NK-92 treated with Interleukin-12 subunit alpha and Interleukin-12 subunit beta, amount 100 ng/mL, for 24 hours (cell line): ENCODE data around the gene ADARB1.

Experiments used
- DNase-seq: peaks from one replicate; lab custom pipeline; 2025; lab: John Stamatoyannopoulos, UW

Gene ADARB1

DNA sequence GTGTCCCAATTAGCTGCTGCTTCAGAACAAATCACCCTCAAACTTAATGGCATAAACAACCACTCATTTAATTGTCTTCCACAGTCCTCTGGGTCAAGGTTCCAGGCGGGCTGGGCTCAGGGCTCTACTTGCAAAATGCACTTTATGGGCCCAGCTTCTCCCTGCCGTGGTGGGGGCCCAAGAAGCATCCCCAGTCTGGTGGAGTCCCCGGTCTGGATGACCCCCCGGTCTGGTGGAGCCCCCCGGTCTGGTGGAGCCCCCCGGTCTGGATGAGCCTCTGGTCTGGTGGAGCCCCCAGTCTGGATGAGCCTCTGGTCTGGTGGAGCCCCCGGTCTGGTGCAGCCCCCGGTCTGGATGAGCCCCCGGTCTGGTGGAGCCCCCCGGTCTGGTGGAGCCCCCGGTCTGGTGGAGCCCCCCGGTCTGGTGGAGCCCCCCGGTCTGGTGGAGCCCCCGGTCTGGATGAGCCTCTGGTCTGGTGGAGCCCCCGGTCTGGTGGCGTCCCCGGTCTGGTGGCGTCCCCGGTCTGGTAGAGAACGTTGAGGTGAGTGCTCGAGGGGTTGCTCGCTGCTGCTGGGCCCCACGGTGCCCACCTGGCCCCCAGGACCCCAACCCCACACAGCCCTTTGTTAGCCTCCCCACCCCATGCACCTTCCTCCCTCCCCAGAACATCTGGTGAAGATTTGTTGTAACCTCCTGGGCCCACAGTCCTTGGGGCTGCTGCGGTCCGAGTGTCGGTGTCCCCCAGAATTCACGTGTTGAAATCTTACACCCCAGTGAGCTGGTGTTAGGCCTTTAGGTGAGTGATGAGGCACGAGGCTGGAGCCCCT lies 179.5 kb downstream of the ADARB1 start:
- no peak for DNase-seq

DNA sequence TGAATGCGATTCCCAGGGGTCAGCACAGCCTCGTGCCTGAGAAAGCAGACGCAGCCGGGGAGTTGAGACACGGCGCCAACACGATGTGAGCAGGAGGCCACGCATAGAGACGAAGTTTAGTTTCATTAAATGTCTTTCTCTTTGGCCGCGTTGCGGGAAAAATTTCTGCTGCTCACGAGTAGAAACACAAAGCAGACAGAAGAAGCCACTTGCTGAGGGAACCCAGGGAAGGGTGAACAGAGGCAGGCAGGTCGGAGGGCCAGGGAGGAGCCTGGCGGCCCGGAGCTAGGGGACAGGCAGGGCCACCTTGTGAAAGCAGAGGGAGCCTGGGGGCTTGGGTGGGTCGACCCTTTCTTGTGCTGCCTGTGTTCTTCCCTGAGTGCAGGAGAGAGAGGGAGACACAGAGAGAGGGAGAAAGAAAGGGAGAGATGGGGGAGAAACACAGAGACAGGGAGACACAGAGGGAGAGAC lies 180.1 kb downstream of the ADARB1 start:
- no peak for DNase-seq

DNA sequence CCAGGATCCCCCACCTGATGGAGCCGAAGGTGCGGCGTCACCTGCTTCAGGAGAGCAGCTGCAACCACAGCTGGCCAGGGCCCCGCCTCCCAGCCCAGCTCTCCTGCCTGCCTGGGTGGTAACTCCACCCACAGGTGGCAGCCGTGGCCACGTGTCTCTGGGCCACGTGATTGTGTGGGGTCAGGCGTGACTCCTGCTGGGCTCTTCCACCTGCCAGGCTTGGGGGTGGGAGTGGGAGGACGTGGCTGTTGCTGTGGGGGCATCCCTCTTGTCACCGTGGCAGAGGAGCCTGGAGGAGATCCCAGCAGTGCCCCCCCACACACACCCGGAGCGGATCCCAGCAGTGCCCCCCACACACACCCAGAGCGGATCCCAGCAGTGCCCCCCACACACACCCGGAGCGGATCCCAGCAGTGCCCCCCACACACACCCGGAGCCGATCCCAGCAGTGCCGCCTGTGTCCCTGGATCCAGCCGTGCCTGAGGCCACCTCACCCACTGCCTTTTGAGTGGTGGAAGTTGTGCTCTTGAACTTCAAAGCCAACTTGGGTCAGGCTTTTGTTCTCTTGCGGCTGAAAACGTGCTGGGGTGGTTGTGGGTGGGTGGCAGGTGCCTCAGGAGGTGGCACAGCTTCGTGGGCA lies 181.1 kb downstream of the ADARB1 start:
- no peak for DNase-seq

DNA sequence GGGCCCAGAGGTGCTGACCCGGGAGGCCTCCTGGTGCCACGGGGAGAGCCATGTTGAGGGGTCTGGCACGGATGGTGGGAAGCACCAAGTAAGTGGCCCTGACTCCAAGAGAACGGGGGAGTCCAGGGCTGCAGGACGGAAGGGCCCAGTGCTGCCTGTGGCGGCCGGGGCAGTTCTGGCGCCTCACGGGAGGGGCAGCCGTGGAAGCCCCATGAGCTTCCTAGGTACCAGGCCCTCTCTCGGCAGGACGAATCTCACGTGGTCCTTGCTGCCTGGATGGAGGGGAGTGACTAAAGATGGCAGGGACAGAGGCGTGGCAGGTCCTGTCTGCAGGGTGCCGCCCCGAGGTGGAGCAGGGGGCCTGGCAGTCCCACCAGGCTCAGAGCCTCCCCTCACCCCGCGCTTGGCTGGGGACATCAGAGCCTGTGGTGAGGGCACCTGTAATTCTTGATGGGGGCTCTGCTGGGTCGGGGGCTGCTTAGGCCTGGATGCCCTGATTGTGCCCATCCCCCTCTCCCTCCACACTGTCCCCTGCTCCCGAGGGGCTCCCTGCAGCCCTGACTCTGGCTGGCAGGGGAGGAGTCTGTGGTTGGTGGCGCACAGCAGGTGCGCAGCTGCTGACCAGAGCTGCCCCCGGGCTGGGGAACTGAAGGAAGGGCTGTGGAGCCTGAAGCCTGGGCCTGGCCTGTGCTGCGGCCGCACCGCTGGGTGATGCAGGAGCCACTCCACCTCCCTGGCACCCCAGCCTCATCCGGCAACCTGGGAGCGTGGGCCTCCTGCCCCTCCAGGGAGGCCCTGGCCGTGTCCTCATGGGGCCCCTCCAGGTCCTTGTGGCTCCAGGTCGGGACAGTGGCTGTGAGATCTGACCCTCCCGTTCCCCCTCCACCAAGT lies 181.9 kb downstream of the ADARB1 start:
- no peak for DNase-seq

DNA sequence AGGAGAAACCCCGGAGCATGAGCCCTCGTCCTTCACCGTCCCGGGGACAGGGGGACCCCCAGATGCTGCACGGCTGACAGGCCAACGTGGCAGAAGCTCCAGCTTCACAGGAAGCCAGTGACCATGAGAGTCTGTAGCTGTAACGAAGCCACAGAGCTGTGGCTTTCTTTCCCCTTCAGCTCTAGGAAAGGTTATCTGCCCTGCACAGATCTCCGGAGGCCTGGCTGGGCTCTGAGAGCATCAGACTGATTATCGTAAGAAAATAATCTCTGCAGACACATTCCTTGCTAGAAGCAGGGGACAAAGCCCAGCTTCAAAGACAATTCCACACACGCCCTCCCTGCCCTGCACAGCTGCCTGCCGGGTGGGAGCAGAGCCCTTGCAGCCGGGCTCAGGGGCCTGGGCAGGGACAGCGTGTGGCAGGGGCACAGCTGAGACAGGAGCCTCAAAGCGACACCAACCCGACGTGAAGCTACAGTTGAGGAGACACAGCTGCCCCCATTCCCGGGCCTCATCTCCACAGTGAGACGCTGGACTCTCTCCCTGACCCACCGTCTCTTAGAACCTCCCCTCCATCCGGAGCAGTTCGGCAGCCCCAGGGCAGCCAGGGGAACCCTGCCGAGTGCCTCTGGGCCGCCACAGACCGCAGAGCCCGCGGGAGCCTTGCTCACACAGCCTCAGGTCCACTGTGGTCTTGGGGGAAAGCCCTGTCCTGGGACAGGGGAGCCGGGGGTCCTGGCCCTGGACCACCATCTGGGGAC lies 182.7 kb downstream of the ADARB1 start:
- DNase-seq, result no peak

DNA sequence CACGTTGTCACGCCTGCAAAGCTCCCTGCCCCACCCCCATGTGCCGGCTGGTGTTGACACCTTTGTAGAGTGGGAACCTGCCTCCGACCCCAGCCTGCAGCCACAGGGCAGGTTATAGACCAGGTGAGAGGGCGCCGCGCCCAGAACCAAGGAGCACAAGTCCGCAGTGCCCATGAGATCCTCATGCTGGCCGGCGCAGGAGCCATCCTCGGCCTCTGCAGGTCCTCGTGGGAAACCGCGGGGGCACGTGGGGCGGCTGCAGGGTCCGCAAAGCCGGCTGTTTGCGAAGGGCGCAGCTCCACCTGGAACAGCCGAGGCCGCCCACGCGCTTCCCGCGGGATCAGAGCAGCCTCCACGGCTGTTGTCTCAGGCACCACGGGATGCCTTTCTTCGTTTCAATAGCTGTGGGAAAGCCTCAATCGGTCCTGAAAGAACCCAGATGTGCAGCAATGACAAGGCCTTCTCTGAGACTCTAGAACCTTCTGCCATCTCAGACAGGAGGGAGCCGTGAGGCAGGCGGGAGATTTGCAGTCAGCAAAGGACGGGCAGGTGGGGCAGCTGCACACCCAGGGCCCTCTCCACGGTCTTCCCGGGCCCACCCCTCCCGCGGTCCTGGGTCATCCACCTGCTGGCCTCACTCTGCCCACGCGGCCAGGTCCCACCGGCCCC lies 183.4 kb downstream of the ADARB1 start:
- DNase-seq, result no peak

DNA sequence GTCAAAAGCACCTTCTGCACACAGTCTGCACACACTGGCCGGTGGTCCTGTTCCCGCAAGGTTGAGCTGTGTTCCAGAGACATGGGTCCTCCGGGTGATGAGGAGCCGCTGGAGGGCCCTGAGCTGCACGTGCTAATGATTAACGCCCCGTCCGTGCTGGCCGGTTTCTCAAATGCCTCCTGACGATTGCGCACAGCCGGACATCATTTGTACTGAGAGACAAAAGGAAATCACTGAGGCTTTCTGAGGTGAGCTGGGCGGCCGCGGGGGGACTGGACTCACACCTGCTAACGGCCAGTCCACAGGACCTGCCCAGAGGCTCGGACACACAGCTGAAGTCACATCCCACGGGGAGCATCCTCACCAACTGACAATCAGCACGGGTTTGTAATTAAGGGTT lies 184.1 kb downstream of the ADARB1 start:
- DNase-seq, result no peak

DNA sequence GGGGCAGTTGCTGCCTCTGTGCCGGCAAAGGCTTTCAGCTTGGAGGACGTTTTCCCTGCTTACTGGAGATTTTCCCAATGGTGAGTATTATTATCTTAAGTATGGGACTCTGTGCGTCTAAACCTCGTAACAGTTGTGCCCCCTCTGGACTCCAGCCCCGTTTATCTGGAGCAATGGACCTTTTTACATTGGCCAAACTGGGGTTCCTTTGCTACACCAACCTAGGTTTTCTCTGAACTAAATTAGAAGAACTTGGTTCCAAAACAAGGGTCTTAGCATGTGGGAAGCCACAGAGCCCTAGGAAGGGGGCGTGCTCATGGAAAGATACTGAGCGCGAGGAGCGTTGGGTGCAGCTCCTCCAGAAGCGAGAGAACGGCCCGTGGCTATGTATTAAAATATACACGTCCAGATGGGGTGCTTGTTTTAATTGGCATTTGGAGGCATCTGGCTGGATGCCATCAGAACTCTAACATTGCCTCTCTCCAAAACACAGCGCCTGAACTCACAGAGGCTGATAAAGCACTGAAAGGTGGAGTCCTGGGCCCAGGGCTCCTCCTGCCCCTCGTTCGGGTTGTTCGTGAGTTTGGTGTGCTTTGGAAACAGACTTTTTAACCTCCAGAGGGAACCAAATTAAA lies 184.9 kb downstream of the ADARB1 start:
- no peak for DNase-seq

DNA sequence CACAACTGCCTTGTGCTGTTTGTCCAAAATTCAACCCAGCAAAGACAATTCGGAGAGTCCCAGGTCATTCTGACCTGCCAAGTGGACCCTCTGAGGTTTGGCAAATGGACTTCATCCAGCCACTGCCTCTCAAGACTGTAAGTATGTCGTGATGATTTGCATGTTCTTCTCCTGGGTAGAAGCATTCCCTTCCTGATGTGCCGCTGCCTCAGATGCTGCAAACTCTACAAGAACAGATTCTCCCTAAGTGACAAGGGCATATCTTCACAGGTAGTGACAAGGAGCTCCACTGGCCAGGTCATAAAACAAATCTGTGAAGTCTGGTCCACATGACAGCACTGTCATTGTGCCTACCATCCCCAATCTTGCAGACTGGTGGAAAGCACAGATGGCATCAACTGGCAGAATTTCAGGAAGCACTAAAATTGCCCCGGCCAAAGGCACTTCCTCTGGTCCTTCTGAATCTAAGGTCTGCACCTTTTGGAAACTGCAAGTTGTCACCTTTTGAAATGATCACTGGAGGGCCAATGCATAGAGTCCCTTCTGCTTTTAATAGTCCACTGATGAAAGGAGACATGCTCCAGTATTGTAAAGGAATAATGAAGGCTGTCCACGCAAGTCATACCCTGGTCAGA lies 185.9 kb downstream of the ADARB1 start:
- no peak for DNase-seq

DNA sequence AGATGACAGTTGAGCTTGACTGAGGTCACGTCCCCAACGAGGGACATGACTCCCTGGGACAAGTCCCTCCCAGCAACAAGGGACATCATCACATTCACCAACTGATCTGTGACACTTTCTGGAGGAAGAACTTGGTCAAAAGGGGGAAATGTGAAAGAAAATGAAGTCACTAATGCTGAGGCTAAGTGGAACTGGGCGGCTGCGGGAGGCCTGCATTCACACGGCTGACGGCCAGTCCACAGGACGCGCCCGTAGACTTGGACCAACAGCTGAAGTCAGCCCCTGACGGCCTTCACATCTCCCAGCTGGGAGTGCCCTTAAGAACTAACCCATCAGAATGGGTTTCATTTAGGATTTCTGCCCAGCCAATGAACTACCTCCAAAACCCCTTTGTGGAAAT lies 186.7 kb downstream of the ADARB1 start:
- no peak for DNase-seq

DNA sequence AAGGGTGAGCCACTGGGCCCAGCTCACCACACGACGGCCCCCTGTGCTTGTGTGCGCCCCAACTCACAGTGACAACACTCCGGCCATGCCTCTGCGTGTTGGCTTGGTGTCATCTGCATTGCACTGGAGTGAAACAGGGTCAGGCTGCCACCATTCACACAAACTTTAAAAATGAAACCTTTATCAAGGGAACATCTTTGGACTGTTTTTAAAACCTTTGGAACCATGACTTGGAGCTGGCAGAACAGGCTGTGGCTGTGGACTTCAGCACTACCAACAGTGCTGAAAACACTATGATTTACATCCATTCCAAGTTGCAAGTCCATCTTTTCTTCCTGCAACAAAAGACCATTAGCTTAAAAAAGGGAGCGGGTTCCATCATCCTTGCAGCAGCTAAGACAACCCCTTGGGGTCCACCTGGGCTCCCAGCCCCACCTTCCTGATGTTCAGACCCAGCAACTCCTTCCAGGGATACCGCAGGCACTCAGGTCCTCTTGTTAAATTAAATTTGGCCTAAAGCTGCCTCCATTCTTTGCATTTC lies 187.7 kb downstream of the ADARB1 start:
- no peak for DNase-seq

DNA sequence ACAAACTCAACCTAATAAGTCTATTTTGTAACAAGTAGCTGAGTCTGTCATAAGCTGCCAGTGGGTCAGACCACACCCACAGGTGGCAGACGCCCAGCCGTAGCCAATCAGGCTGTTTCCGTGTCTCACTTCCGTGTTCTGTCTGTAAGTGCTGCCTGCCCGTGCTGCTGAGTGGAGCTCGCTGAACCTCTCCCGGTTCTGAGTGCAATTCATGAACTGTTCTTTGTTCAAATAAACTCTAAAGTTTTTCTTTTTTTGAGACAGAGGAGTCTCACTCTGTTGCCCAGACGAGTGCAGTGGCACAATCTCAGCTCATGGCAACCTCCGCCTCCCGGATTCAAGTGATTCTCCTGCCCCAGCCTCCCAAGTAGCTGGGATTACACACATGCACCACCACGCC lies 188.2 kb downstream of the ADARB1 start:
- DNase-seq, result no peak

DNA sequence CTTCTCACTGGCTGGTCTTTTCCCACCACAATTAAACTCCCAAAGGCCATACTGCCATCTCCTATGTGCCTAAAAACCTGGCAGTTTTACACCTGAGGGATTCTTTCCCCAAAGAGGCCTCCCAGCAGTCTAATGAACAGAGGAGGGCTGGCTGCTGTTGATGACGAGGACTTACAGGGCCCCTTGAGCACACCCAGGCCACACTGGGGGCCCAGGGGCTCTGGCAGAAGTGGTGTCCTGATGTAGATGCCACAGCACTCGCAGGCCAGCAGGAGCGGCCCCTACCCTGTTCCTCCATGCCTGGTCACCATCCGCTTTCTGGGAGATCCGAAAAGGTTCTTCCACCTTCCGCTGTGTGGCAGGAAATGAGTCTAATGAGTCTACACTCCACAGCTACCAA lies 189.2 kb downstream of the ADARB1 start:
- DNase-seq, result no peak

DNA sequence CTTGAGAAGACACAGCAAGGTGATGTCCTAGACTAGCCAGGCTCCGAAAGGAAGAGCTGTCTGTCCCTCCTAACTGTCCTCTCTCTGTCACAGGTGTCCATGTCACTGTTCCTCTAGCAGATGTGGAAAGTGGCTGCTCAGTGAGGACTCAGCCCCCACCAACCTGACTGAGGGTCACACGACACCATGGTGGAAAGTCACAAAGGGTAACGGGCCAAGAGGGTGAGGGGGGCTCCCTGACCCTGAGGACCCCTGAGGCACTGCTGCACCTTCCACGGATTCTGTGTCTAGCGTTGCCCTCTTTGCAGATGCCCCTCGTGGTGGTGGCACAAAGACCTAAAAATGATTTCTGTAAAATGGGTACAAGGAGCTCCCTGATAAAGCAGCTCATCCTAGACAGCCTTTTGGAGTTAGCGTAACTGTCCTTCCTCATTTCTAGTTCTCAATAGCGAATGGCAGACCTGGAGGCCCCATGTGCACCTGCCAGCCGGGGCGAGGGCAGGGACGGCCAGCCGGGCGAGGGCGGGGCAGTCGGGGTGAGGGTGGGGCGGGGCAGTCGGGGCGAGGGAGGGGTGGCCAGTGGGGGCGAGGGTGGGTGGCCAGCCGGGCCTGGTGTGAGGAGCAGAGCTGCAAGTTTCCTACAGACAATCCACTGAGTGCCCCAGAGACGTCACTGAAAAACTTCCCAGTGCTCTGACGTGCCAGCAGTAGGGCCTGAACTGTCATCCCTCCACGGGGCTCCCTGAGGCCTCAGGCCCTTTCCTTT lies 189.9 kb downstream of the ADARB1 start:
- no peak for DNase-seq

DNA sequence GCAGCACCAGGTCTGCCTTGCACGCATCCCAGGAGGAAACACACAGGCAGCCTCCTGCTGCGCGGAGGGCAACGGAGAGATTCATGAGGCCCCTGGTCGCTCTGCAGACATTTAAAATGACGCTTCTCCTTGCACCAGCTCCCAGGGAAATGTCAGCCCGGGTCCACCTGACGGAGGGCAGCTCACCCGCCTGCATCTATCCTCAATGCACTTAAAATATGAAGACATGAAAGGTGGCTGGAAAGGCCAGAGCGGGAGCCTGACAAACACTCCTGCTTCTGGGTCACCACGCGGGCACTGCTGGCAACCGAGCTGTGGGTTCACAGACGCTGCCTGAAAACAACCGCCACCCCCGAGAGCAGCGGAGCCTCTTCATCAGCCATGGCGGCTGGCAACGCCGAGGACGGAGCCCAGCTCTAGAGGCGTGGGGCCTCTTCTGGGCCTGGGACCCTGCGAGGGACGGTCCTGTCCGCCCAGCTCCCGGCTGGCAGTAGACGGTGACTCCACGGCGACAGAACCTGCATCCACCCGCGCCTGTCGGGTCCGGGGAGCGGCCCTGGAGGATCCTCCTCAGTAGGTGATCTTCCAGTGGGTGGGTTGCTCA lies 190.6 kb downstream of the ADARB1 start:
- DNase-seq, result no peak

DNA sequence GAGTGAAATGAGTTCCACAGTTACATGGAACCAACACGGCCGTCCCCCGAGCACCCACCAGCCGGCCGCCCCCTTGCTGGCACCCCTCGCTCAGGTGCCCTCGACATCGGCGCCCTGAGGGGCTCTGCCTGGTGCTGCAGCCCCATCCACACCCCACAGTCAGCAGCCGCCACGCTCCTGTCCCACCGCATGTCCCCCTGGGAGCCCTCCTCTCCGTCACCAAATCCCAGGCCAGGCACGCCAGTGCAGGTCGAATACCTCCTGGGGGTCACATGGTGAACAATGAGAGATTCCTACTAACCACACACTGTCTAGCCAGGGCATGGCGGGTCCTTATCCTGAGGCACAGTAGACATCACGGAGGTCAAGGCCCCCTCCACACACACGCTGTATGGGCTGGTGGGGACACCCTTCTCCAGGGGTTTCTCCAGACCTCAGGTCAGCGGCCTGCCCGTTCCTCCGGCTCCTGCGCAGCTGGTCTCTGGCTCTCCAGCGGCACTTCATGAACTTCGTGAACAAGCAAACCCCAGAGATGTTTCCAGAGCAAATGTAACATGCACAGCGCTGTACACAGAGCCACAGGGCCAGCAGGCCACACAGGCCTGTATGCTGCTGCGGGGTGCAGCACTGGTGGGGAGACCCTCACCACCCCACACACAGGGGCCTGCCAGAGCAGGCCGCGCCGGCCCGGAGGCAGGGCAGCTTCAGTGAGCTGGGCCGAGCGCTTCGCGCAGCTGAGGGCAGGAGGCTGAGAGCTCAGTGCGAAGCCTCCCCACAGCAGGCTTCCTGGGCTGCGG lies 191.5 kb downstream of the ADARB1 start:
- DNase-seq, result no peak

DNA sequence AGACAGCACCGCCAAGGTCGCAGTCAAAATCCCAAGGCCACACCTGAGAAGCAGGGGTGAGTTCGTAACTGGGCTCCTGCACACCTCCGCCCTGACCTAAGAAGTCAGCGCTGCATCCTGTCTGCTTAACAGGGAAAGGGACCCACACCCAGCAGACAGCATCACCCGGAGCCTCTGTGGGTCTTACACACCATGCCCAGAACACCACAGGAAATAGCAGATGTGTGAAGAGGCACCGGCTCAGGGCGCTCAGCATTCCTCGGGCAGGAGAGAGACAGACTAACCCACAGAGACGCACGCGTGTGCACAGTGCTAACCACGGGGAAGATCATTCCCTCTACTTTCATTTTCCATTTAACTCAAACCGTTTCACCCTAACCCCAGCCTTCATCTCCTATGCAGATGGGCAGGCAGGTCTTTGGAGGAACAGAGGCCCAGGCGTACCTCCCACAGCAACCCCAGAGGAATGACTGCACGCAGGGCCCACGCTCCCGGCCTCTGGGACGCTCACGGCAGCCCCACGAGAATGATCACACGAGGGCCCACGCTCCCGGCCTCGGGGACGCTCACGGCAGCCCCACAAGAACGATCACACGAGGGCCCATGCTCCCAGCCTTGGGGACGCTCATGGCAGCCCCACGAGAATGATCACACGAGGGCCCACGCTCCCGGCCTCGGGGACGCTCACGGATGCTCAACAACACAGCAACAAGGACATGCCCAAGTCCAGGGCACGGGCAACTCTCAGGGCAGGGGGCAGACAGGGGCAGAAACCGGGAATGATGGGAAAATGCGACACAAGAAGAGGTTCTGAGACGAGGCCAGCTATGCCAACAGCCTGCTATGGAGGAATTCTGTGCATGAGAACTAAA lies 192.4 kb downstream of the ADARB1 start:
- no peak for DNase-seq
